OCI-M2 (cell line): ENCODE measurements around the gene KNTC1.
"Not testable (repeated sequence)": the region's sequence is repeated elsewhere in the genome, so short reads cannot be mapped to it uniquely, and the experiment has no call there.

Experiments
- DNase-seq: peaks from one replicate; lab custom pipeline; 2025; ENCODE audit not compliant: unreplicated experiment; lab: John Stamatoyannopoulos, UW

The KNTC1 gene

DNA sequence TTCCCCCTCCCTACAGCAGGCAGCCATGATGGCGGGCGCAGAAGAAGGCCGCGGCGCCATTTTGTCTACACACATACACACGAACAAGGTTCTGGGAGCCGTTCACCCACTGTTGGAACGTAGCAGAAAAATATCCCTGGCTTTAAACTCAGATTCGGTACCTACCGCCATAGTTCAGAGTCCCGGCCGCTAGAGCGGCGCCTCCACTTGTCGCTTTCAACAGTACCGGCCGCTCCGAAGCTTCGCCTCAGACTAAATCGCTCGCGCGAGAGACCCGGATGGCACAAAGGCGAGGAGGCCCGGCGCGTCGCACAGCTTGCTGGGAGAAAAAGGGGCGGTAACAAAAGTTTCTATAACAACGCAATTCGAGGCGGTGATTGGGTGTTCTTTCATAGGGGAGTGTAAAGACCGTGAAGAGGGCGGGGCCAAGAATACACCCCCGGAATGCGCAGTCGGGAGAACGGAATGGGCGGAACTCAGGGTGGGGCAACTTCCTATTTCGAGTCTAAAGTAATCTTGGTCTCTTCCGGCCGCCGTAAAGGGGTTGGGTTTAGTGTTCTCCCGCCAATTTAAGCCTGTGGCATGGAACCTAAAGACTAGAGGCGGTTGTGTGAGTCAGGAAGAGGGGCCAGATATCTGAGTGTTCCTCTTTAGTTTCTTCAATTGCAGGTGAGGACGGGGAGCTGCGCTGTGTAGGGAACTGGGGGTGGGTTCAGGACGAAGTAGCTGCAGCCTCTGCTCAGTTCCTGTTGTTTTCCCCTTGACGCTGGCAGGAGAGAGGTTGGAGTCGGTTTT, at the start of gene KNTC1, which contains the start of gene RSRC2:
Gene KNTC1 (plus strand): TSS at position 567 of the 795 bp plus-strand sequence. CDS start 2,815 bp downstream, outside the sequence.
Gene RSRC2 (minus strand): TSS at position 254 of the 795 bp plus-strand sequence. CDS start 83 bp downstream, at position 171.
- DNase-seq, result peak; percentile 72

- no peak for DNase-seq
Measured at GRCh38 chr12:122480753-122481152, 46.3 kb upstream of the KNTC1 start.

DNA sequence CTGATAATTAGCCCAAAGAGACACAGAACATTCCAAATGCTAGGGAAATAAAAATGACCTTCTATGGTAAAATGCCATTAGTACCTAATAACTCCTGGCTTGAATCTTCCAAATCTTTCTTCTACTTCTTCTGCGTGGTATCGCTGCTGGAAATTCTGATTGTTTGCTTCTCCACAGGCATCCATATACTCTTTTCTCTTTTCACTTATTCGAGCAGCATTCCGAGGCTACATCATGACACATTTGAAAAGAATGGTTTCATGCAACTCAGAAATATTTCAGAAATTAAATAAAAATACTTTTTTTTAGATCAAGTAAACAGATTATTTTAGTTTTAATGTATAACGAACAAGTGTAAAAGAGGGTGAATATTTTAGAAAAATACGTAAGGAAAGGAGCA, 45.2 kb upstream of the KNTC1 start:
- no peak for DNase-seq

DNA sequence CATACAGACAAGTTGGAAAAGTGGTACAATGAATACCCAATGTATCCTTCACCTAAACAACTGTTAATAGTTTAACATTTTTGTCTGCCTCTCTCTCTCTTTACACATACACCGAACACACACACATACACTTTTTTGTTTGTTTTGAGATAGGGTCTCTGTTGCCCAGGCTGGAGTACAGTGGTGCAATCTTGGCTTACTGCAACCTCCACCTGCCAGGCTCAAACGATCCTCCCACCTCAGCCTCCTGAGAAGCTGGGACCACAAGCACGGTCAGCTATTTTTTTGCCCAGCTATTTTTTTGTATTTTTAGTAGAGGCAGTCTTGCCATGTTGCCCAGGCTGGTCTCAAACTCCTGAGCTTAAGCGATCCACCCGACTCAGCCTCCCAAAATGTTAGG, 43.1 kb upstream of the KNTC1 start:
- DNase-seq, result no peak

GRCh38 chr12:122484385-122484784, 42.7 kb upstream of the KNTC1 start:
- DNase-seq, result not testable (repeated sequence)

DNA sequence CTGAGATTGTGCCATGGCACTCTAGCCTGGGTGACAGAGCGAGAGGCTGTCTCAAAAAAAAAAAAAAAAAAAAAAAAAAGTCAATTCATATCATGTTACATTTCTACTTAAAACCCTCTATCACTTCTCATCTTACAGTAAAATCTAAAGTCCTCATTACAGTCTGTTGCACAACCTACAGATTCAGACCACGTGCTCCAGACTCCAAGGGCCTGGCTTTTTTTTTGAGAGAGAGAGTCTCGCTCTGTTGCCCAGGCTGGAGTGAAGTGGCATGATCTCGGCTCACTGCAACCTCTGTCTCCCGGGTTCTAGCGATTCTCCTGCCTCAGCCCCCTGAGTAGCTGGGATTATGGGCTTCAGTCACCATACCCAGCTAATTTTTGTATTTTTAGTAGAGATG, 40.7 kb upstream of the KNTC1 start:
- not testable (repeated sequence) for DNase-seq

- DNase-seq, result no peak
Measured at GRCh38 chr12:122486805-122487426, 40.1 kb upstream of the KNTC1 start.

DNA sequence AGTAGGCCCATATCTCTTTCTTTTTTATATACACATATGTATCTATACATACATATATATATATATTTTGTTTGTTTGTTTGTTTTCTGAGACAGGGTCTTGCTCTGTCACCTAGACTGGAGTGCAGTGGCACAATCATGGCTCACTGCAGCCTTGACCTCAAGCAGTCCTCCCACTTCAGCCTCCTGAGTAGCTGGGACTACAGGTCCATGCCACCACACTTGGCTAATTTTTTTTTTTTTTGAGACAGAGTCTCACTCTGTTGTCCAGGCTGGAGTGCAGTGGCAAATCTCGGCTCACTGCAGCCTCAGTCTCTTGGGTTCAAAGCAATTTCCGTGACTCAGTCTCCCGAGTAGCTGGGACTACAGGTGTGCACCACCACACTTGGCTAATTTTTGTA, 39.2 kb upstream of the KNTC1 start:
- not testable (repeated sequence) for DNase-seq

GRCh38 chr12:122489038-122489437, 38.0 kb upstream of the KNTC1 start:
- DNase-seq, result no peak

DNA sequence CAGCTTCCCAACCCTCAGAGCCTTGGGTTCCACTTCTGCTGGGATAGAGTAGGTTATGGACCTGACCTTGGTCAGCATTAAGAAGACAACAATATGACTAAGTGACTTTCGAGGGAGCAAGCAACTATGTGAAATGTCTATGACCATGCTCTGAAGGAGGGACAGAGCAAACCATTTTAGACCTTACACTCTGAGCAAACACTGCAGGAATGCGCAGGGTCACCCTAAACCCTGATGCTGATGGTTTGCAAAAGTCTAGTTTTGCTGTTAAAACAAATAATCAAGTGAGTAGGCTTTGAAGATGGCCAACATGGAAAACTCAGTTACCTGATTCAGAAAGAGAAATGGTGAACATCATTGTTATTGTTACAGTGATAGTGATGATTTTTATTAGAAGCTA, 35.1 kb upstream of the KNTC1 start:
- DNase-seq, result no peak

DNA sequence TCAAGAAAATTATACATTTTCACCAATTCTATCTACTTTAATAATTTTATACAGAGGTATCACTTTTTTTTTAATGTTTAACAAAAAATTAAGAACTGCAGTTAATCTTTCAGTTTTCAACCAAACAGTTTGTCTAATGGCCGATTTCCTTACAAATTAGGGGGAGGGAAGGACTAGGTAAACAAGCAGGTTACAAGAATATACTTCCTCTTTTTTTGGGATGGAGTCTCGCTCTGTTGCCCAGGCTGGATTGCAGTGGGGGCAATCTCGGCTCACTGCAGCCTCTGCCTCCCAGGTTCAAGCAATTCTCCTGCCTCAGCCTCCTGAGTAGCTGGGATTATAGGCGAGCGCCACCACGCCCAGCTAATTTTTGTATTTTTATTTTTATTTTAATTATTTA, 33.8 kb upstream of the KNTC1 start:
- DNase-seq, result not testable (repeated sequence)

DNA sequence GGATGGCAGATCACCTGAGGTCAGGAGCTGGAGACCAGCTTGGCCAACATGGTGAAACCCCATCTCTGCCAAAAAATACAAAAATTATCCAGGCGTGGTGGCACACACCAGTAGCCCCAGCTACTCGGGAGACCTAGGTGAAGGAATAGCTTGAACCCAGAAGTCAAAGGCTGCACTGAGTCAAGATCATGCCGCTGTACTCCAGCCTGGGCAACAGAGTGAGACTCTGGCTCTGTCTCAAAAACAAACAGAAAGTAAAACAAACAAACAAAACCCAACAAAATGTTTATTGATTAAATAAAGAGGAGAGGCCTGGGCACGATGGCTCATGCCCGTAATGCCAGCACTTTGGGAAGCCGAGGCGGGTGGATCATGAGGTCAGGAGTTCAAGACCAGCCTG, 31.8 kb upstream of the KNTC1 start:
- no peak for DNase-seq

- DNase-seq, result no peak
Measured at GRCh38 chr12:122499991-122500684, 26.9 kb upstream of the KNTC1 start.

DNA sequence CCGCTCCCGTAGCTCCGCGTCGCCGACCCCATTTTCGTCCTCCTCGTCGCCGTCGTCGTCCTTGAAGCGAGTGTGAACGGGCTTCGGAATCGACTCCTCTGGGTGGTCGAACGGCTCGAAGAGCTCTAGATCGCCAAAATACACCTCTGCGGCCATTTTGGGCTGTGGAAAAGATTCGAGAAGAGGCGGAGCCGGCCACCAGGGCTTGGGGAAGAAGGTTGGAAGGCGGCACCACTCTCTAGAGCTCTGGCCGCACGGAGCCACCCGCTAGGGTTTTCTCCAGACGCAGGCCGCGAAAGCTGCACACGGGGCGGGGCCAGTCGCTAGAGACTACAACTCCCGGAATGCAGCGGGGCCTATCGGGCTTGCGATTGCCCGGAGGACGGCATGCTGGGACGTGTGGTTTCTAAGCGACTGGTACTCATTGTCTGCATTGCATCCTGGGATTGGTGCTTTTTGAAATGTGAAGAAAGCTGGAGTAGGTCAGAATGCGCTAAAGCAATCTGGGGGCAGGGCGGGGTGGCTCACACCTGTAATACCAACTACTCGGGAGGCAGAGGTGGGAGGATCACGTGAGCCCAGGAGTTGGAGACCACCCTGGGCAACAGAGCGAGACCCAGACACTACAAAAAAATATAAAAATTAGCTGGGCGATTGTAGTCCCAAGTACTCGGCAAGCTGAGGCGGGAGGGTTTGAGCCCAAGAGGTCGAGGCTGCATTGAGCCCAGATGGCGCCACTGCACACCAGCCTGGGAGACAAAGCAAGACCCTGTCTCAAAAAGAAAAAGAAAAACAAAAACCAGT, 26.2 kb upstream of the KNTC1 start, which contains the start of gene ZCCHC8:
Gene ZCCHC8 (minus strand): TSS at position 248 of the 804 bp plus-strand sequence. CDS start 92 bp downstream, at position 156.
- peak; percentile 79 for DNase-seq

DNA sequence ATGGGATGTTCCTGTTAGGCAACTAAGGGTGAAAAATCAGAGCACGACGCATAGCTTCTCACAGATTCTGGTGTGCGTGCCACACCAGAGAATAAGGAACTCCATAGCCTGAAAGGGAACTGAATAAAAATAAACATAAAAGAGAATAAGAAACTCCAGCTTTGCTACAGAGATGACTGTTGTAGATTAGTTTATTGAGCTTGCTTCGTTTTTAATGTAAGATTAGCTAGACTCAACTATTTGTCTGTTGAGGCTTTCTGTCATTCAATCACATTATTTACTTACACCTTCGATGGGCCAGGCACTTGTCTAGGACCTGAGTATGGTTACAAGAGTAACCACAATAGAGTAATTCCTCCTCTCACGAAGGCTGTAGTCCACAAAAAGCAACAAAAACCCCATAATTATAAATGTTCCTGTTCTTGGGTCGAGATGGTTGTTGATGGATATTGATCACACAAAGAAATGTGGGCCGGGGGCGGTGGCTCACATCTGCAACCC, 25.5 kb upstream of the KNTC1 start:
- DNase-seq, result no peak

GRCh38 chr12:122503147-122503751, 23.8 kb upstream of the KNTC1 start:
- no peak for DNase-seq

DNA sequence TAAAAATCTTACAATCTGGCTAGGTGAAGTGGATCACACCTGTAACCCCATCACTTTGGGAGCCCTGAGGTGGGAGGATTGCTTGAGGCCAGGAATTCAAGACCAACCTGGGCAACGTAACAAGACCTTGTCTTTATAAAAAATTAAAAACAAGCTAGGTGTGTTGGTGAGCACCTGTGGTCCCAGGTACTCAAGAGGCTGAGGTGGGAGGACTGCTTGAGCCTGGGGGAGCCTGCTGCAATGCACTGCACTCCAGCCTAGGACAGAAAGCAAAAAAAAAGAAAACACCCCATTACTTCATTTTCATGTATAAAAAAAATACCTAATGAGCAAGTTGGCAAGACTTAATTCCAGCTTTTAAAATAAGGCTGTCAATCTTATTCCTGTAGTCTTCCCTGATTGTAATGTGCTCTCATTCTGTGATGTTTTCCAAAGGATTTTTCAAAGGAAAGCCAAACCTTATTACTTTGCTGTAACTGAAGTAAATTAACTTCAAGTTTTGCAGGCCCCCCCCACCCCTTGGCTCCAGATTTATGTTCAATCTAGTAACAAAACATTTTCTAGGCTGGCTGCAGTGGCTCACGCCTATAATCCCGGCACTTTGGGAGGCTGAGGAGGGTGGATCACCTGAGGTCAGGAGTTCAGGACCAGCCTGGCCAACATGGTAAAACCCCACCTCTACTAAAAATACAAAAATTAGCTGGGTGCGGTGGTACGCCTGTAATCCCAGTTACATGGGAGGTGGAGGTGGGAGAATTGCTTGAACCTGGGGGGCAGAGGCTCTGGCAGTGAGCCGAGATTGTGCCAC, 23.1 kb upstream of the KNTC1 start:
- no peak for DNase-seq

- DNase-seq, result no peak
Measured at GRCh38 chr12:122505419-122506051, 21.5 kb upstream of the KNTC1 start.

DNA sequence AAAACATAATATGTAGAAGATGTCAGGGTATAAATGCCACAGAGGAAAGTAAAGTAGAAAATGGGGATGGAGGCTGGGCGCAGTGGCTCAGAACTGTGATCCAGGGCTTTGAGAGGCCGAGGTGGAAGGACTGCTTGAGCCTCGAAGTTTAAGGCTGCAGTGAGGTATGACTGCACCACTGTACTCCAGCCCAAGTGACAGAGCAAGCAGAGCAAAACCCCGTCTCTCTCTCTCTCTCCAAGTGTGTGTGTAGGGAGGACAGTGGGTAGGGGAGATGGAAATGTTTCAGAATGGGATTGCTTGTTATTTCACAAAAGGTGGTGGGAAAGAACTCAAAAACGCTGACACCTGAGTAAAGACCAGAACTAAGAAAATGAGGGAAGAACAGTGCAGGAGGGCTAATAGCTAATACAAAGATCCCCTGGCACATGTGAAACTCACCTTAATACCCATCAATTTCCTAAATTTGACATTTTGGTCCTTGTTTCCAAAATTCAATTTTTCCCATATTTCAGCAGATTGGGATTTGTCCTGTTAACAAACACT, 20.6 kb upstream of the KNTC1 start:
- no peak for DNase-seq
